ENCODE results near the gene TLR5.
"Not testable (repeated sequence)": the region's sequence is repeated elsewhere in the genome, so short reads cannot be mapped to it uniquely, and the experiment has no call there.

TLR5 gene

DNA sequence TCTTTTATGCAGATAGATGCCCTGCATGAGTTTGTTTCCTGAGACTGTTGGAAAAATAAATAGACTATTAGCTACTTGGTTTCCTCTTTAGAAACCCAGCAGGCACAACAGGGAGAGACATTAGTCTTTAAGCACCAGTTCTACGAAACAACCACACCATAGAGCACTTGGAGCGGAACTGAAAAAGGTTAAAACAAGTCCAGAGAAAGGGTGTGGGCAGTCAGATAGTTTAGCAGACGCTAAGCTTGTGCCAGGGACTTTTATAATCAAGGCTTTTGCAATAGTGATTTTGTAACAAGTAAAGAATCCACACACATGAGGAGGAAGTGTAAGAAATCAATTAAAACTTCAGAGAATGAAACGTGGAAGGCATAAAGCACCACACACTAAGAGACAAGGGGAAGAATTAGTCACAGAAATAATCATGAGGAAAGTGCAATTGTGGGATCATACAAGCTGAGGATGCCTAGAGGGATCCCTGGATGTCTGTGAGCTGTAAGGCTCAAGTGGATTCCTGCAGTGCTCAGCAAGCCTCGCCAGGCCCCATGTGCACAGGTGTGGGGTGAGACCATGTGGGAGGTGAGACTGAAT, 37.8 kb upstream of the TLR5 start:
- TF ChIP-seq, protein P1, sequence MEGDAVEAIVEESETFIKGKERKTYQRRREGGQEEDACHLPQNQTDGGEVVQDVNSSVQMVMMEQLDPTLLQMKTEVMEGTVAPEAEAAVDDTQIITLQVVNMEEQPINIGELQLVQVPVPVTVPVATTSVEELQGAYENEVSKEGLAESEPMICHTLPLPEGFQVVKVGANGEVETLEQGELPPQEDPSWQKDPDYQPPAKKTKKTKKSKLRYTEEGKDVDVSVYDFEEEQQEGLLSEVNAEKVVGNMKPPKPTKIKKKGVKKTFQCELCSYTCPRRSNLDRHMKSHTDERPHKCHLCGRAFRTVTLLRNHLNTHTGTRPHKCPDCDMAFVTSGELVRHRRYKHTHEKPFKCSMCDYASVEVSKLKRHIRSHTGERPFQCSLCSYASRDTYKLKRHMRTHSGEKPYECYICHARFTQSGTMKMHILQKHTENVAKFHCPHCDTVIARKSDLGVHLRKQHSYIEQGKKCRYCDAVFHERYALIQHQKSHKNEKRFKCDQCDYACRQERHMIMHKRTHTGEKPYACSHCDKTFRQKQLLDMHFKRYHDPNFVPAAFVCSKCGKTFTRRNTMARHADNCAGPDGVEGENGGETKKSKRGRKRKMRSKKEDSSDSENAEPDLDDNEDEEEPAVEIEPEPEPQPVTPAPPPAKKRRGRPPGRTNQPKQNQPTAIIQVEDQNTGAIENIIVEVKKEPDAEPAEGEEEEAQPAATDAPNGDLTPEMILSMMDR (conservative IDR thresholded peaks at IDR 0.05): no peak
- peak overlapping the region; percentile 67; the same call in 1 of the 2 replicates for H3K27ac ChIP-seq

DNA sequence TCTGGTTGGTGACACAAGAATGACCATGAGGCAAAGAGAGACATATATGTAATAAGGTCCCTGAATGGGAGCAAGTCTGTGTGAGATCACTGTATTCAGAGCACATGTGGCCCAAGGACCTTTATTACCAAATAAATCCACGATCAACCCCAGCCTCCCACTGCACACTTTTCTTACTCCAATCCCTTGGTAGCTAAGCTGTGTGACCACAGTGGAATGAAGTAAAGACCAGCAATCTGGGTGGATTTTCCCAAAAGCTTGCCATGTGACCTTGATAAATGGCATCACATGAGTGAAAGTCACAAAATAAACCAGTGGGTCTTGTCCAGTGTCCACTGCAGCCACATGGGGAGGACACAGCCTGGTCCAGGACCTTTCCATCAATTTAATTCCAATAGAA, 36.7 kb upstream of the TLR5 start:
- TF ChIP-seq, protein P1 (conservative IDR thresholded peaks at IDR 0.05): no peak
- no peak overlapping the region for H3K27ac ChIP-seq

DNA sequence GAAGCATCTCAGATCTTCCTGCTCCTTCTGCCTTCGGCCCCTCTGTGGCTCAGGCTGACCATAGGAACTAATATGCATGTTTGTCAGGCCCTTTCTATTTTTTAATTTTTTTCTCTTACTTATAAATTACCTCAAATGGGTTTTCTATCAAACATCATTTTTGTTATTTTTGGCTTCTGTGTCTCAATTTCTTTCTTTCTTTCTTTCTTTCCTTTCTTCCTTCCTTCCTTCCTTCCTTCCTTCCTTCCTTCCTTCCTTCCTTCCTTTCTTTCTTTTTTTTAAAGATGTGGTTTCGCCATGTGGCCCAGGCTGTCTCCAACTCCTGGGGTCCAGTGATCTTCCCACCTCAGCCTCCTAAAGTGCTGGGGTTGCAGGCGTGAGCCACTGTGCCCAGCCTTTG, 36.2 kb upstream of the TLR5 start:
- TF ChIP-seq, protein P1 (conservative IDR thresholded peaks at IDR 0.05): no peak
- no peak overlapping the region for H3K27ac ChIP-seq

DNA sequence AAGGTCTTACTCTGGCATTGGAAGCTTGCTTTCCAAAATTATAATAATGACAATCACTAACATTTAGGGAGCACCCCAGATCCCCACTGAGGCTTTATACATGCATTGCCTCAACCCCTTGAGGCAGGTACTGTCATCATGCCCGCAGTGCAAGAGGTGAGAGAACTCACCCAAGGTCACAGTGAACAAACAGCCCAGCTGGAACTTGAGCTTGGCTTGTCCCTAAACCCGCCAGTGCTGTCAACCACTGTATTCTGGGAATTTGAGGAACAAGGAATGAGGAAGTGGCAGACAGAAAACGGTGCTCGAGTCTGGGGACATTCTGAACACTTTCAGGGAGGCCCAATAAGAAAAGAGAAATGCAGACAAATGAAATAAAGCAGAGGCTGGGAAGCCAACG, 34.6 kb upstream of the TLR5 start:
- TF ChIP-seq, protein P1 (conservative IDR thresholded peaks at IDR 0.05): no peak

DNA sequence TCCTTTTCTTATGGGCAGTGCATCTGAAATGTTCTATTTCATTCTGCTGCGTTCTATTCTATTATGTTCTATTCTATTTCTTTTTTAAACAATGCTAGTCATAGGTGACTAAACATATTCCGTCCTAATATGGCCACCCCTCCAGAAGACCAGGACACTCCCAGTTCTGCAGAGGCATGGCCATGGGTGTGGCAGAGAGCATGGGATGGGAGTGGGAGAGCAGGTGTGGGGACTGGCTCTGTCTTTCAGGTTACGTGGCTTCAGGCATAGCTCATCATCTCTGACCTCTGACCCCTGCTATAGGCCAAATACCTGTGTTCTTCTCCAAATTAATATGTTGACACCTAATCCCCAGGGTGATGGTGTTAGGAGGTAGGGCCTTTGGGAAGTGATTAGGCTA, 33.4 kb upstream of the TLR5 start:
- no peak overlapping the region for H3K27ac ChIP-seq

More for the DNA sequence above, 34.6 kb upstream of the TLR5 start:
- H3K27ac ChIP-seq: no peak overlapping the region

DNA sequence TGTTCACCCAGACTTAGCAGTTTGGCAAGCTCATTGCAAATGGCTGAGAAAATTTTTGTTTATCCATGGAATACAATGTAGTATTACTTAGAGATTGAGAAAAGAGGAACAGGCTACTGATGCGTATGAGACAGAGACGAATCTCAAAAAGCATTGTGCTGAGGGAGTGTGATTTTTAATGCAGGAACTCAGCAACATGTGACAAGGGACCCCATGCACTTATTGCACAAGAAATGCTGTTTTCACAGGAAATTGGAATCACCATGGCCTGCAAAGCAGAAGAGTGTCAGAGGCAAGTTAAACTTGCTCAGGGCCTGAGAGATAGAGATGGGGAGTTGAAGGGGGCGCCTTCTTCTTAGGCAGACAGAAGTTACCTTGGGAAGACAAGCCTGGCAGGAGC, 32.6 kb upstream of the TLR5 start:
- TF ChIP-seq, protein P1 (conservative IDR thresholded peaks at IDR 0.05): no peak
- no peak overlapping the region for H3K27ac ChIP-seq

More for the DNA sequence above, 33.4 kb upstream of the TLR5 start:
- TF ChIP-seq, protein P1 (conservative IDR thresholded peaks at IDR 0.05): no peak

DNA sequence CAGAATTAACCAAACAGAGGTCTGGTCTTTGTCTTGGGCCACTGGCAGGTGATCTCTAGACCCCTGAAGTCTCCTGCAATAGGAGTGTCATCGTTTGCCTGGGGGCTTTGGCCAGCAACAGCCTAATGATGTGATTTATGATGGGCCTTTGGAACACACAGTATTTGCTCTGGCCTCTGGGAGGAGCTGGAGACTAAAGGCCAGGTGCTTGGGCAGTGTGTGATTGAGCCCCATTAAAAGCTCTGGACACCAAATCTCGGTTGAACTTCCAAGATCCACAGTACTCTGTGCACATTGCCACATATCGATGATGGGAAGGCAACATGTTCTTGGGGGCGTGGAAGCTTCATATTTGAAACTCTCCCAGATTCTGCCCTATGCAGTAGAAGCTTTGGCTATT, 32.0 kb upstream of the TLR5 start:
- H3K27ac ChIP-seq: no peak overlapping the region
- TF ChIP-seq, protein P1 (conservative IDR thresholded peaks at IDR 0.05): peak; percentile 71

DNA sequence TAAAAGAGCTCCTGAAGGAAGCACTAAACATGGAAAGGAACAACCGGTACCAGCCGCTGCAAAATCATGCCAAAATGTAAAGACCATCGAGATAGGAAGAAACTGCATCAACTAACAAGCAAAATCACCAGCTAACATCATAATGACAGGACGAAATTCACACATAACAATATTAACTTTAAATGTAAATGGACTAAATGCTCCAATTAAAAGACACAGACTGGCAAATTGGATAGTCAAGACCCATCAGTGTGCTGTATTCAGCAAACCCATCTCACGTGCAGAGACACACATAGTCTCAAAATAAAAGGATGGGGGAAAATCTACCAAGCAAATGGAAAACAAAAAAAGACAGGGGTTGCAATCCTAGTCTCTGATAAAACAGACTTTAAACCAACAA, 26.4 kb upstream of the TLR5 start:
- H3K27ac ChIP-seq: not testable (repeated sequence)
